K562 (cell line): ENCODE data around the gene IL12RB2. TPM values are rescaled to one million over a fixed set of nuclear protein-coding genes. Genes with fewer than 3 reads are reported as not detected.

Experiments used
- ATAC-seq: fragments of 200-7000 bp; cut with Tn5 transposase; 3 replicates; pipeline ENCODE4 v1.9.1; 2020; ENCODE audit warnings: moderate library complexity
- BruUV-seq: library from RNA; stranded (reverse); fragments of 400-500 nt; replicated peaks from 2 replicates; lab custom pipeline; 2021; lab: Mats Ljungman, UMichigan
- CTCF ChIA-PET: fragments of 300-600 bp; formaldehyde crosslinking; extraction: SDS; loops from one replicate; lab custom pipeline; 2021; ENCODE audit warnings: low intra/inter-chr PET ratio; lab: Yijun Ruan, JAX
- POLR2A ChIA-PET: fragments of 300-600, 350-650 bp; sonication (Branson Sonifier 250); formaldehyde crosslinking; extraction: SDS; loops from one replicate; lab custom pipeline; 2021; ENCODE audit warnings: antibody characterized with exemption, inconsistent platforms; lab: Yijun Ruan, JAX
- DNase-seq, 4 experiments: peaks; one replicate each; pipeline versions ENCODE4 v3.0.0 to v3.0.0-alpha.2; 2011 to 2018; ENCODE audit warnings: low spot score in 3 of 4, mixed read lengths in 3 of 4; ENCODE audit errors: extremely low read depth in 1 of 4
- FAIRE-seq: peaks from 2 replicates; lab custom pipeline; 2011; peaks lifted over from hg19 to GRCh38; lab: Jason Lieb, UNC
- H2AFZ ChIP-seq: 2 replicates; pipeline ENCODE4 v1.6.0; 2011; ENCODE audit warnings: low read depth, low read length, control low read depth, inconsistent platforms
- H3K27ac ChIP-seq: fragments of 200-600 bp; 3 replicates; pipeline ENCODE4 v1.8.0; 2011; ENCODE audit warnings: low read depth, mild to moderate bottlenecking, control low read depth, inconsistent platforms, low read length, moderate library complexity, mixed read lengths; ENCODE audit errors: extremely low read depth
- H3K27me3 ChIP-seq, 2 experiments: fragments of 300-600 bp in 1 of 2; 2 replicates in 1 of 2; 3 replicates in 1 of 2; pipeline versions ENCODE4 v1.6.0 to v1.8.0; 2011; ENCODE audit warnings: inconsistent platforms in 2 of 2, low read length in 2 of 2, mild to moderate bottlenecking in 1 of 2, mixed read lengths in 1 of 2, moderate library complexity in 1 of 2; ENCODE audit not compliant: control insufficient read depth in 2 of 2, insufficient read depth in 2 of 2
- H3K36me3 ChIP-seq: fragments of 300-600 bp; 3 replicates; pipeline ENCODE4 v1.8.0; 2011; ENCODE audit warnings: mild to moderate bottlenecking, low read length, inconsistent platforms; ENCODE audit not compliant: control insufficient read depth, insufficient read depth
- H3K4me1 ChIP-seq, 2 experiments: fragments of 200-600 bp in 1 of 2; replicated peaks in 1 of 2; 2 replicates in 1 of 2; 3 replicates in 1 of 2; pipeline versions ENCODE4 v1.5.1 to v1.8.0; 2011; ENCODE audit warnings: inconsistent platforms in 2 of 2, low read length in 2 of 2, mild to moderate bottlenecking in 1 of 2, mixed read lengths in 1 of 2, moderate library complexity in 1 of 2; ENCODE audit not compliant: control insufficient read depth in 2 of 2, insufficient read depth in 2 of 2
- H3K4me2 ChIP-seq: 2 replicates; pipeline ENCODE4 v1.6.1; 2011; ENCODE audit warnings: low read length, control low read depth, inconsistent platforms, mixed read lengths; ENCODE audit not compliant: insufficient read depth
- H3K4me3 ChIP-seq: fragments of 200-600 bp; sonication (generic), shearing (Covaris generic); 2 replicates; pipeline ENCODE4 v1.5.1; 2016; ENCODE audit warnings: control low read depth, inconsistent platforms
- H3K79me2 ChIP-seq: fragments of 200-600 bp; 3 replicates; pipeline ENCODE4 v1.8.0; 2011; ENCODE audit warnings: low read length, inconsistent platforms; ENCODE audit not compliant: control insufficient read depth, insufficient read depth
- H3K9ac ChIP-seq, 2 experiments: 2 replicates each; pipeline versions ENCODE4 v1.6.0 to v1.6.1; 2011; ENCODE audit warnings: low read depth in 2 of 2, low read length in 2 of 2, control low read depth in 1 of 2, inconsistent platforms in 1 of 2, mild to moderate bottlenecking in 1 of 2, mixed read lengths in 1 of 2; ENCODE audit not compliant: insufficient read depth in 1 of 2
- H3K9me1 ChIP-seq: one replicate; pipeline ENCODE4 v1.6.0; 2011; ENCODE audit warnings: inconsistent platforms, mild to moderate bottlenecking, low read length, moderate library complexity; ENCODE audit not compliant: control insufficient read depth, insufficient read depth
- H3K9me3 ChIP-seq: replicated peaks from 2 replicates; pipeline ENCODE4 v1.5.1; 2011; ENCODE audit warnings: low read depth, low read length, inconsistent platforms; ENCODE audit not compliant: control insufficient read depth, insufficient read depth
- H4K20me1 ChIP-seq: replicated peaks from 2 replicates; pipeline ENCODE4 v1.6.1; 2011; ENCODE audit warnings: low read length, inconsistent platforms, mixed read lengths; ENCODE audit not compliant: control insufficient read depth, insufficient read depth
- CHD4 ChIP-seq: fragments of 200-600 bp; sonication (generic); IDR thresholded peaks from 3 replicates; pipeline ENCODE4 v1.6.1; 2012; ENCODE audit warnings: low read depth, mild to moderate bottlenecking, mixed read lengths, low read length, inconsistent platforms; ENCODE audit not compliant: insufficient read depth, insufficient replicate concordance, poor library complexity, severe bottlenecking
- FOSL1 ChIP-seq: fragments of 200-800 bp; sonication (Bioruptor generic); conservative IDR thresholded peaks from 2 replicates; pipeline ENCODE4 v1.6.1; 2016; ENCODE audit warnings: missing genetic modification characterization, missing compliant biosample characterization
- NELFE ChIP-seq: IDR thresholded peaks from 2 replicates; pipeline ENCODE4 v1.6.1; 2011; ENCODE audit warnings: mild to moderate bottlenecking; ENCODE audit not compliant: insufficient read depth, insufficient read length
- PRMT5 ChIP-seq: sonication (generic); formaldehyde crosslinking; IDR thresholded peaks from 2 replicates; pipeline ENCODE4 v1.5.0; 2020; ENCODE audit warnings: missing genetic modification reagents
- PRPF4 ChIP-seq: fragments of 200-400 bp; formaldehyde crosslinking; IDR thresholded peaks from one replicate; pipeline ENCODE4 v1.6.1; 2017; ENCODE audit warnings: low read length, low read depth, mild to moderate bottlenecking; ENCODE audit not compliant: insufficient read depth, poor library complexity, severe bottlenecking
- SAFB ChIP-seq: fragments of 200-400 bp; formaldehyde crosslinking; IDR thresholded peaks from 2 replicates; pipeline ENCODE4 v1.6.1; 2017; ENCODE audit warnings: low read depth, low read length, borderline replicate concordance
- ZNF311 ChIP-seq: fragments of 250-450 bp; sonication (Bioruptor Pico); IDR thresholded peaks from 2 replicates; pipeline ENCODE4 v1.4.0; 2020; ENCODE audit warnings: mild to moderate bottlenecking, moderate library complexity
- ZNF507 ChIP-seq: conservative IDR thresholded peaks from 2 replicates; pipeline ENCODE4 v1.6.1; 2017; ENCODE audit warnings: missing genetic modification characterization, missing compliant biosample characterization
- WGBS: fragments of 100-300 bp; shearing (Covaris generic); methylation state at CpG from one replicate; pipeline ENCODE4 v1.1.6; 2016; ENCODE audit warnings: low coverage, mixed read lengths; ENCODE audit not compliant: insufficient coverage; ENCODE audit errors: missing lambda C conversion rate; 5-methylcytosine and 5-hydroxymethylcytosine counted together
- in situ Hi-C: fragments of 300-500 bp; cut with MboI; formaldehyde crosslinking; loops from 4 replicates; pipeline ENCODE4 v1.15.0; 2018; ENCODE audit warnings: inconsistent platforms, mixed read lengths
- intact Hi-C: fragments of 100-400 bp; cut with micrococcal nuclease; formaldehyde crosslinking; loops from 2 replicates; pipeline ENCODE4 v1.14.2; 2022
- polyA plus RNA-seq, 8 experiments: library from polyadenylated mRNA; depleted of rRNA in 4 of 8; stranded (reverse) in 5 of 8; unstranded in 3 of 8; fragments of >200 nt; fragmentation: Nextera tagmentation in 2 of 8; fragmentation: Illumina TruSeq in 1 of 8; extraction: Ambion mirVana in 2 of 8; extraction: Trizol in 1 of 8; gene quantifications; 2 replicates each; pipeline versions ENCODE4 v1.2.1 to v1.2.3, GENCODE V29; 2011 to 2014; ENCODE audit warnings: inconsistent platforms in 1 of 8, missing spikeins in 1 of 8
- total RNA-seq, 7 experiments: library from RNA; depleted of rRNA in 6 of 7; stranded (reverse); fragments of >200 nt in 6 of 7; fragmentation: Illumina TruSeq in 2 of 7; extraction: Trizol in 2 of 7; gene quantifications; 2 replicates each; pipeline versions ENCODE4 v1.2.1 to v1.2.3, GENCODE V29; 2011 to 2021; ENCODE audit warnings: low replicate concordance in 1 of 7

The IL12RB2 gene
- total and polyA plus RNA-seq, 9 of the 15 experiments (the other 6 are each of a cell fraction or from before 2014, with no cell fraction given), result 0.39 to 3.3 (median 1.9) TPM

- BruUV-seq, result no TSS peak
- 0 out of 2 replicates have a peak overlapping the region, but pooled peaks have one; percentile 1 for H2AFZ ChIP-seq
- H3K9me3 ChIP-seq, result no peaks in the 10 kb centered on the region
- H3K27me3 ChIP-seq, result no peaks in the 10 kb centered on the region
- CTCF ChIA-PET, result interaction anchor here (0.7 kb wide), 1 partner anchor 410 kb away, joined by 3 read pairs; no protein-coding TSS in a partner anchor
- no peak overlapping the region for H3K27ac ChIP-seq
- no peak for TF ChIP-seq ZNF311 (CRISPR knock-in tag)
- TF ChIP-seq ZNF507, result no peak
- TF ChIP-seq PRMT5 (CRISPR knock-in tag), result no peak
- TF ChIP-seq PRPF4, result no peak
- TF ChIP-seq SAFB, result no peak
- TF ChIP-seq FOSL1 (tag), result peak; percentile 62
- no peak for TF ChIP-seq CHD4
- no peak for TF ChIP-seq NELFE
- ATAC-seq (peak; percentile 12; the same call in 2 of the 3 replicates), FAIRE-seq (no peak), DNase-seq (peak in 1 of 4 experiments; percentile 35)
- peaks cover 0 to 11% of the 10 kb centered on the region in 2 experiments; a peak in 4 of 5 replicates for H3K4me1 ChIP-seq
- in situ Hi-C loops, result no loop called here
- 26% methylated on average over 2 of the region's 2 CpGs for WGBS
- H3K79me2 ChIP-seq, result no peaks in the 10 kb centered on the region
- H3K9me1 ChIP-seq, result no peaks in the 10 kb centered on the region
- no peaks in the 10 kb centered on the region for H4K20me1 ChIP-seq
- POLR2A ChIA-PET, result interaction anchor here (0.6 to 1.1 kb wide), 4 partner anchors 12 to 77 kb away, joined by 3 read pairs; no protein-coding TSS in a partner anchor
- no peak overlapping the region for H3K9ac ChIP-seq
- intact Hi-C loops, result loop anchor here (5.0 kb wide), 1 partner anchor 583 kb away; no protein-coding TSS in a partner anchor
- peak overlapping the region; percentile 14; the same call in 1 of the 2 replicates for H3K4me2 ChIP-seq
- H3K4me3 ChIP-seq, result no peak overlapping the region
- H3K36me3 ChIP-seq, result no peaks in the 10 kb centered on the region; the same call in 2 of the 3 replicates
Measured at GRCh38 chr1:67350783-67351182, 43.1 kb downstream of the IL12RB2 start.
